Naive thymus-derived CD4-positive, alpha-beta T cell (primary cell): ENCODE data around the gene PPP1R37. TPM values are rescaled to one million over a fixed set of nuclear protein-coding genes. Genes with fewer than 3 reads are reported as not detected.

Experiments used
- ATAC-seq: fragments of 150-1000 bp; cut with Tn5 transposase; 2 replicates; pipeline ENCODE4 v1.10.0; 2021; ENCODE audit warnings: mild to moderate bottlenecking, moderate library complexity
- CTCF ChIA-PET: fragments of 350-600 bp; sonication (Branson Sonifier 250); formaldehyde crosslinking; loops from one replicate; lab custom pipeline; 2021; ENCODE audit warnings: antibody characterized with exemption; lab: Charles Lee
- POLR2A ChIA-PET: fragments of 350-600 bp; sonication (Branson Sonifier 250); formaldehyde crosslinking; loops from one replicate; lab custom pipeline; 2021; ENCODE audit warnings: antibody characterized with exemption, inconsistent platforms; lab: Charles Lee
- DNase-seq, 9 donors: peaks; one replicate each; pipeline versions ENCODE4 v3.0.0 to v3.0.0-alpha.2; 2020 to 2022; ENCODE audit warnings: mixed read lengths in 1 of 9
- H3K27ac ChIP-seq: one replicate; pipeline ENCODE4 v1.7.0; 2013; ENCODE audit warnings: mild to moderate bottlenecking, low read depth, low read length, moderate library complexity
- H3K27me3 ChIP-seq, 2 donors: one replicate each; pipeline ENCODE4 v1.7.0; 2013; ENCODE audit warnings: low read length in 2 of 2, mild to moderate bottlenecking in 2 of 2, moderate library complexity in 2 of 2; ENCODE audit not compliant: control insufficient read depth in 2 of 2, insufficient read depth in 2 of 2
- H3K36me3 ChIP-seq, 3 experiments: 1 replicate in 2 of 3; 2 replicates in 1 of 3; pipeline ENCODE4 v1.7.0; 2013; ENCODE audit warnings: low read length in 3 of 3, mild to moderate bottlenecking in 3 of 3, moderate library complexity in 1 of 3; ENCODE audit not compliant: insufficient read depth in 3 of 3, control insufficient read depth in 2 of 3
- H3K4me1 ChIP-seq, 2 donors: one replicate each; pipeline ENCODE4 v1.7.0; 2013; ENCODE audit warnings: low read length in 2 of 2, mild to moderate bottlenecking in 2 of 2, moderate library complexity in 1 of 2; ENCODE audit not compliant: control insufficient read depth in 2 of 2, insufficient read depth in 2 of 2
- H3K4me3 ChIP-seq: 2 replicates; pipeline ENCODE4 v1.7.0; 2013; ENCODE audit warnings: mild to moderate bottlenecking, low read length
- H3K9me3 ChIP-seq, 3 experiments: 1 replicate in 2 of 3; 2 replicates in 1 of 3; pipeline ENCODE4 v1.7.0; 2013; ENCODE audit warnings: low read length in 3 of 3; ENCODE audit not compliant: control insufficient read depth in 2 of 3
- H3K27ac Mint-ChIP-seq, 9 donors: one replicate each; pipeline ENCODE4 v1.8.0; 2020 to 2022; ENCODE audit warnings: mixed read lengths in 9 of 9, mild to moderate bottlenecking in 8 of 9, moderate library complexity in 5 of 9, inconsistent platforms in 2 of 9
- H3K27me3 Mint-ChIP-seq, 5 donors: one replicate each; pipeline ENCODE4 v1.8.0; 2021 to 2022; ENCODE audit warnings: mixed read lengths in 5 of 5, mild to moderate bottlenecking in 1 of 5
- H3K36me3 Mint-ChIP-seq, 5 donors: one replicate each; pipeline ENCODE4 v1.8.0; 2020 to 2022; ENCODE audit warnings: mixed read lengths in 5 of 5, mild to moderate bottlenecking in 3 of 5, inconsistent platforms in 1 of 5
- H3K4me1 Mint-ChIP-seq, 7 donors: one replicate each; pipeline ENCODE4 v1.8.0; 2020 to 2022; ENCODE audit warnings: mixed read lengths in 7 of 7, mild to moderate bottlenecking in 3 of 7, inconsistent platforms in 1 of 7
- H3K4me3 Mint-ChIP-seq, 10 donors: one replicate each; pipeline ENCODE4 v1.8.0; 2020 to 2022; ENCODE audit warnings: mild to moderate bottlenecking in 10 of 10, mixed read lengths in 10 of 10, moderate library complexity in 6 of 10, inconsistent platforms in 2 of 10
- H3K9me3 Mint-ChIP-seq, 11 donors: one replicate each; pipeline ENCODE4 v1.8.0; 2020 to 2022; ENCODE audit warnings: mixed read lengths in 11 of 11, mild to moderate bottlenecking in 4 of 11, inconsistent platforms in 1 of 11, moderate library complexity in 1 of 11
- intact Hi-C, 2 donors: fragments of 100-400 bp; cut with micrococcal nuclease; formaldehyde crosslinking; loops; one replicate each; pipeline ENCODE4 v1.15.1; 2023
- polyA plus RNA-seq, 2 donors: library from polyadenylated mRNA; unstranded; fragments of 300-500 nt; fragmentation: Illumina TruSeq; gene quantifications; one replicate each; pipeline ENCODE4 v1.2.3, GENCODE V29; 2021
- total RNA-seq, 6 experiments: library from RNA in 5 of 6; stranded (reverse) in 5 of 6; gene quantifications; 1 replicate in 5 of 6; 2 replicates in 1 of 6; pipeline ENCODE4 v1.2.3 and lab custom pipeline; 2021 to 2026

The PPP1R37 gene
- total and polyA plus RNA-seq, 7 experiments from 2014 or later, result 1.4 to 28.3 (median 20.6) TPM

- peaks cover 0 to 10% (median 4%) of the 10 kb centered on the region in 3 experiments for H3K36me3 ChIP-seq
- POLR2A ChIA-PET, result interaction anchor here (0.6 to 3.5 kb wide), 15 partner anchors 8 to 1062 kb away, joined by 3 to 36 read pairs (median 5); partner anchors contain the start of genes CLASRP, NKPD1 and PPP1R37
- Mint-ChIP-seq H3K27me3 (no peaks in the 10 kb centered on the region), H3K36me3 (peaks cover 0 to 13% (median 7%) of the 10 kb centered on the region in 5 donors), H3K27ac (peak overlapping the region; percentile 88 to 98 (median 94)), H3K4me3 (peak overlapping the region; percentile 87 to 99 (median 96)), H3K4me1 (peaks cover 15 to 58% (median 42%) of the 10 kb centered on the region in 7 donors), H3K9me3 (peaks cover 0 to 2% (median 0%) of the 10 kb centered on the region in 11 donors)
- H3K4me3 ChIP-seq, result peak overlapping the region; percentile 83
- DNase-seq, result peak in 8 of 9 donors; percentile 28 to 63 (median 35)
- peak overlapping the region; percentile 83 for H3K27ac ChIP-seq
- no peaks in the 10 kb centered on the region for H3K9me3 ChIP-seq
- no peak for ATAC-seq
- H3K4me1 ChIP-seq, result peaks cover 23 to 28% of the 10 kb centered on the region in 2 donors
- intact Hi-C loops, result loop anchor here (2.0 to 10.0 kb wide), 7 partner anchors 72 to 708 kb away; partner anchors contain the start of genes VASP (in 2 of the 2), GEMIN7 (in 1 of the 2), IRF2BP1 (in 1 of the 2) and MARK4 (in 1 of the 2)
- CTCF ChIA-PET, result interaction anchor here (0.6 to 1.7 kb wide), 5 partner anchors 8 to 138 kb away, joined by 3 to 11 read pairs (median 6); partner anchors contain the start of gene PPP1R37
- H3K27me3 ChIP-seq, result no peaks in the 10 kb centered on the region
Observed at GRCh38 chr19:45179072-45179891, 86.3 kb downstream of the PPP1R37 start.

- Histone ChIP-seq H3K27ac (peak overlapping the region; percentile 83), H3K27me3 (no peaks in the 10 kb centered on the region), H3K36me3 (peaks cover 0 to 10% (median 4%) of the 10 kb centered on the region in 3 experiments), H3K4me1 (peaks cover 23 to 27% of the 10 kb centered on the region in 2 donors), H3K4me3 (peak overlapping the region; percentile 83), H3K9me3 (no peaks in the 10 kb centered on the region)
- peak overlapping the region; percentile 58 to 95 (median 74) for H3K4me3 Mint-ChIP-seq
- ChIA-PET POLR2A (interaction anchor here (2.7 to 3.5 kb wide), 3 partner anchors 16 to 88 kb away, joined by 12 to 36 read pairs (median 29); partner anchors contain the start of gene PPP1R37), CTCF (no interaction called here)
- H3K36me3 Mint-ChIP-seq, result peaks cover 0 to 13% (median 7%) of the 10 kb centered on the region in 5 donors
- DNase-seq (no peak), ATAC-seq (no peak)
- H3K4me1 Mint-ChIP-seq, result peaks cover 17 to 60% (median 42%) of the 10 kb centered on the region in 7 donors
- H3K9me3 Mint-ChIP-seq, result peaks cover 0 to 2% (median 0%) of the 10 kb centered on the region in 11 donors
- intact Hi-C loops, result loop anchor here (2.0 to 10.0 kb wide), 7 partner anchors 71 to 707 kb away; partner anchors contain the start of genes VASP (in 2 of the 2), GEMIN7 (in 1 of the 2), IRF2BP1 (in 1 of the 2) and MARK4 (in 1 of the 2)
- H3K27me3 Mint-ChIP-seq, result no peaks in the 10 kb centered on the region
- H3K27ac Mint-ChIP-seq, result peak overlapping the region in 5 of 9 donors; percentile 46 to 81 (median 67)
Observed at GRCh38 chr19:45179892-45180370, 87.0 kb downstream of the PPP1R37 start.

- ChIA-PET CTCF (no interaction called here), POLR2A (interaction anchor here (1.1 kb wide), 1 partner anchor 10 kb away, joined by 3 read pairs; no protein-coding TSS in a partner anchor)
- no peaks in the 10 kb centered on the region for H3K27me3 ChIP-seq
- no peaks in the 10 kb centered on the region for H3K27me3 Mint-ChIP-seq
- H3K4me3 ChIP-seq, result no peak overlapping the region
- ATAC-seq (no peak), DNase-seq (no peak)
- H3K4me3 Mint-ChIP-seq, result peak overlapping the region; percentile 40 to 95 (median 74)
- intact Hi-C loops, result no loop called here
- H3K9me3 Mint-ChIP-seq, result no peaks in the 10 kb centered on the region
- peak overlapping the region in 3 of 9 donors; percentile 5 to 51 (median 49) for H3K27ac Mint-ChIP-seq
- peaks cover 0 to 13% (median 4%) of the 10 kb centered on the region in 5 donors for H3K36me3 Mint-ChIP-seq
- H3K27ac ChIP-seq, result no peak overlapping the region
- peaks cover 25 to 54% (median 34%) of the 10 kb centered on the region in 7 donors for H3K4me1 Mint-ChIP-seq
- H3K4me1 ChIP-seq, result peaks cover 23 to 27% of the 10 kb centered on the region in 2 donors
- H3K36me3 ChIP-seq, result peaks cover 0 to 10% (median 4%) of the 10 kb centered on the region in 3 experiments
- no peaks in the 10 kb centered on the region for H3K9me3 ChIP-seq
Observed at GRCh38 chr19:45180936-45181335, 88.0 kb downstream of the PPP1R37 start.

- Mint-ChIP-seq H3K27ac (peak overlapping the region in 1 of 9 donors; percentile 12), H3K9me3 (peaks cover 0 to 1% (median 0%) of the 10 kb centered on the region in 11 donors), H3K27me3 (no peaks in the 10 kb centered on the region), H3K4me3 (peak overlapping the region in 1 of 10 donors; percentile 53), H3K36me3 (peaks cover 0 to 13% (median 4%) of the 10 kb centered on the region in 5 donors), H3K4me1 (peaks cover 25 to 49% (median 35%) of the 10 kb centered on the region in 7 donors)
- peaks cover 0 to 10% (median 4%) of the 10 kb centered on the region in 3 experiments for H3K36me3 ChIP-seq
- no peak for DNase-seq
- intact Hi-C loops, result no loop called here
- H3K4me1 ChIP-seq, result peaks cover 18 to 20% of the 10 kb centered on the region in 2 donors
- H3K4me3 ChIP-seq, result no peak overlapping the region
- ChIA-PET CTCF (no interaction called here), POLR2A (interaction anchor here (1.1 to 1.6 kb wide), 2 partner anchors 14 to 29 kb away, joined by 3 read pairs; no protein-coding TSS in a partner anchor)
- H3K27ac ChIP-seq, result no peak overlapping the region
- ATAC-seq, result no peak
- H3K27me3 ChIP-seq, result no peaks in the 10 kb centered on the region
- H3K9me3 ChIP-seq, result no peaks in the 10 kb centered on the region
Observed at GRCh38 chr19:45182758-45183157, 89.8 kb downstream of the PPP1R37 start.

GRCh38 chr19:45184115-45184514 lies 91.1 kb downstream of the PPP1R37 start:
- H3K4me1 ChIP-seq, result peaks cover 18 to 20% of the 10 kb centered on the region in 2 donors
- intact Hi-C loops, result no loop called here
- CTCF ChIA-PET, result no interaction called here
- Mint-ChIP-seq H3K36me3 (peaks cover 0 to 11% (median 4%) of the 10 kb centered on the region in 5 donors), H3K4me1 (peaks cover 25 to 45% (median 34%) of the 10 kb centered on the region in 7 donors), H3K9me3 (peaks cover 0 to 3% (median 0%) of the 10 kb centered on the region in 11 donors), H3K27me3 (no peaks in the 10 kb centered on the region), H3K4me3 (no peak overlapping the region), H3K27ac (no peak overlapping the region)
- POLR2A ChIA-PET, result interaction anchor here (0.7 kb wide), 1 partner anchor 719 kb away, joined by 3 read pairs; no protein-coding TSS in a partner anchor
- no peak overlapping the region for H3K4me3 ChIP-seq
- no peaks in the 10 kb centered on the region for H3K27me3 ChIP-seq
- no peak for ATAC-seq
- no peak for DNase-seq
- H3K9me3 ChIP-seq, result no peaks in the 10 kb centered on the region
- H3K27ac ChIP-seq, result no peak overlapping the region
- peaks cover 0 to 10% (median 4%) of the 10 kb centered on the region in 3 experiments for H3K36me3 ChIP-seq
